Pancreas (tissue), 10 donors: ENCODE measurements around the gene ELOVL6. TPM values are rescaled to one million over a fixed set of nuclear protein-coding genes. Genes with fewer than 3 reads are reported as not detected.
A peak's percentile ranks its signal among the peaks of the same experiment; 100 is the strongest.

Experiments
- ATAC-seq, 4 donors: fragments of 200-7000 bp; cut with Tn5 transposase; one replicate each; pipeline versions ENCODE4 v1.8.0 to v1.9.1; 2020; ENCODE audit warnings: mild to moderate bottlenecking in 4 of 4, moderate library complexity in 4 of 4
- DNase-seq, 6 donors: peaks; one replicate each; pipeline ENCODE4 v3.0.0-alpha.2; 2020
- FAIRE-seq: peaks from 2 replicates; lab custom pipeline; 2012; peaks lifted over from hg19 to GRCh38; lab: Jason Lieb, UNC
- H3K27ac ChIP-seq, 4 donors: fragments of 200-600 bp; sonication (generic); 1 replicate in 3 of 4; 2 replicates in 1 of 4; pipeline versions ENCODE4 v1.5.0 to v1.8.0; 2020
- H3K27me3 ChIP-seq, 4 donors: fragments of 200-600 bp; one replicate each; pipeline ENCODE4 v1.8.0; 2021
- H3K36me3 ChIP-seq, 3 donors: fragments of 200-600 bp; sonication (generic) in 1 of 3; one replicate each; pipeline versions ENCODE4 v1.5.0 to v1.8.0; 2020 to 2021
- H3K4me1 ChIP-seq, 3 donors: fragments of 200-600 bp; one replicate each; pipeline ENCODE4 v1.8.0; 2021
- H3K4me3 ChIP-seq, 4 donors: fragments of 200-600 bp; sonication (generic) in 2 of 4; one replicate each; pipeline versions ENCODE4 v1.5.0 to v1.8.0; 2020 to 2021
- H3K9me3 ChIP-seq, 4 donors: fragments of 200-600 bp; one replicate each; pipeline ENCODE4 v1.8.0; 2021
- WGBS, 2 donors: extraction: QIAGEN DNeasy Blood & Tissue Kit; methylation state at CpG; one replicate each; pipeline ENCODE4 v1.1.7; 2013; 5-methylcytosine and 5-hydroxymethylcytosine counted together
- intact Hi-C, 3 donors: fragments of 100-400 bp; cut with DNase I; formaldehyde crosslinking; loops; one replicate each; pipeline versions ENCODE4 v1.11.1 to v1.14.2; 2022
- polyA plus RNA-seq, 2 donors: library from polyadenylated mRNA; stranded (reverse); fragments of 200-250 nt; gene quantifications; one replicate each; pipeline ENCODE4 v1.2.3, GENCODE V29; 2013
- total RNA-seq, 6 donors: library from RNA; stranded (reverse); fragmentation: NEBNext Ultra II Directional in 4 of 6; extraction: Animal tissue kit (Norgen Biotek cat#: 25700) in 4 of 6; gene quantifications; one replicate each; pipeline versions ENCODE4 v1.2.1 to v1.2.4, GENCODE V29; 2021 to 2023
- TF ChIP-seq, protein P1 (sequence below), 4 donors: fragments of 200-600 bp; sonication (generic) in 3 of 4; IDR thresholded peaks; one replicate each; pipeline versions ENCODE4 v1.5.0 to v1.8.0; 2021; ENCODE audit warnings: antibody characterized with exemption in 4 of 4
- donor health status: healthy with polysubstance abuse.
- donor health status: DM: no; HTN: no; CAD: no; lungs with moderate emphysema.
- donor health status: DM: no; HTN: no; CAD: no.
- donor health status: control.
- donor health status: control.
- donor health status: Bipolar disorder and iron deficiency.
- donor health status: DM: yes; HTN: yes; CAD: no.
- donor health status: DM: no; HTN: no; CAD: no.
- donor health status: DM: no; HTN: no; CAD: no.
- donor health status: DM: yes; HTN: yes; CAD: no.

Gene ELOVL6
- total and polyA plus RNA-seq, 8 donors: 0.69 to 3.5 (median 1.8) TPM

GRCh38 chr4:110059556-110060191 is 138.7 kb downstream of the ELOVL6 start:
- Histone ChIP-seq H3K36me3 (no peaks in the 10 kb centered on the region), H3K27me3 (no peaks in the 10 kb centered on the region), H3K4me1 (no peaks in the 10 kb centered on the region), H3K4me3 (no peak overlapping the region), H3K9me3 (no peaks in the 10 kb centered on the region), H3K27ac (no peak overlapping the region)
- FAIRE-seq (no peak), ATAC-seq (peak in 3 of 4 donors; percentile 42 to 65 (median 44)), DNase-seq (peak in 1 of 6 donors; percentile 9)
- TF ChIP-seq, protein P1, sequence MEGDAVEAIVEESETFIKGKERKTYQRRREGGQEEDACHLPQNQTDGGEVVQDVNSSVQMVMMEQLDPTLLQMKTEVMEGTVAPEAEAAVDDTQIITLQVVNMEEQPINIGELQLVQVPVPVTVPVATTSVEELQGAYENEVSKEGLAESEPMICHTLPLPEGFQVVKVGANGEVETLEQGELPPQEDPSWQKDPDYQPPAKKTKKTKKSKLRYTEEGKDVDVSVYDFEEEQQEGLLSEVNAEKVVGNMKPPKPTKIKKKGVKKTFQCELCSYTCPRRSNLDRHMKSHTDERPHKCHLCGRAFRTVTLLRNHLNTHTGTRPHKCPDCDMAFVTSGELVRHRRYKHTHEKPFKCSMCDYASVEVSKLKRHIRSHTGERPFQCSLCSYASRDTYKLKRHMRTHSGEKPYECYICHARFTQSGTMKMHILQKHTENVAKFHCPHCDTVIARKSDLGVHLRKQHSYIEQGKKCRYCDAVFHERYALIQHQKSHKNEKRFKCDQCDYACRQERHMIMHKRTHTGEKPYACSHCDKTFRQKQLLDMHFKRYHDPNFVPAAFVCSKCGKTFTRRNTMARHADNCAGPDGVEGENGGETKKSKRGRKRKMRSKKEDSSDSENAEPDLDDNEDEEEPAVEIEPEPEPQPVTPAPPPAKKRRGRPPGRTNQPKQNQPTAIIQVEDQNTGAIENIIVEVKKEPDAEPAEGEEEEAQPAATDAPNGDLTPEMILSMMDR (IDR thresholded peaks at IDR 0.05): no peak
- 69 to 93% methylated on average over 3 of the region's 3 CpGs for WGBS, 2 donors
- intact Hi-C loops: loop anchor here in 1 of 3 donors (10.0 kb wide), 1 partner anchor 145 kb away; no protein-coding TSS in a partner anchor

GRCh38 chr4:110058677-110059076 is 139.7 kb downstream of the ELOVL6 start:
- FAIRE-seq (no peak), DNase-seq (no peak), ATAC-seq (peak in 2 of 4 donors; percentile 37 to 43)
- 73 to 96% methylated on average over 1 of the region's 1 CpG for WGBS, 2 donors
- Histone ChIP-seq H3K4me3 (no peak overlapping the region), H3K4me1 (no peaks in the 10 kb centered on the region), H3K9me3 (no peaks in the 10 kb centered on the region), H3K27me3 (no peaks in the 10 kb centered on the region), H3K36me3 (no peaks in the 10 kb centered on the region), H3K27ac (no peak overlapping the region)
- TF ChIP-seq, protein P1 (IDR thresholded peaks at IDR 0.05): no peak
- intact Hi-C loops: loop anchor here in 1 of 3 donors (10.0 kb wide), 1 partner anchor 146 kb away; no protein-coding TSS in a partner anchor

DNA sequence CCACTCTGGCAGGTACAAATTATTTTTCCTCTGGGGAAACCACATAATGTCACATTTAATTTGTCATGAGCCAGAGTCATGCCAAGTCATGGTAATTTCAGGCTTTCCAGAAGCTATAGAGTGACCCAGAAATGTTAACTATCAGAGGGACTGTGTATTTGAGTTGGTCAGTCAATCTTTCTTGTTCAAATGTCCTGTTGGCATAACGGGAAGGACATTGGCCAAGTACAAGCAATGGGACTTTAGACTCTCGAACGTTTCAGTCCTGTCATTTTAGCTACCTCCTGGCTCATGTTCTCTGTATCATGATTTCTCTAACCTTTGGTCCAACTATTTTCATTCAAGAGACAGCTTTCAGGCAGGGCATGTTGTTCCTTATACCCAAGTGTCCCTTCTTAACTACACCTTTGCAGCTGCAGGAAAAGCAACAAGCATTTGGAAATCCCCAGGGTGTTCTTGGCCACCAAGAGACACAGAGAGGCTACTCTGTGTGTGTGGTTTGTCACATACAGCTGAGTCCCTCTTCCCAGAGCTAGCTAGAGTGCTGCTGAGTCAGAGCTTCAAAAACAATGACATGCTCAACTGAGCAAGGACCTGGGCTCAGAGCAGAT is 143.2 kb downstream of the ELOVL6 start:
- Histone ChIP-seq H3K4me3 (no peak overlapping the region), H3K27ac (no peak overlapping the region), H3K36me3 (no peaks in the 10 kb centered on the region), H3K27me3 (no peaks in the 10 kb centered on the region), H3K9me3 (no peaks in the 10 kb centered on the region), H3K4me1 (no peaks in the 10 kb centered on the region)
- FAIRE-seq (no peak), DNase-seq (no peak), ATAC-seq (peak in 3 of 4 donors; percentile 44 to 64 (median 62))
- TF ChIP-seq, protein P1 (IDR thresholded peaks at IDR 0.05): no peak
- intact Hi-C loops: loop anchor here in 1 of 3 donors (10.0 kb wide), 1 partner anchor 150 kb away; no protein-coding TSS in a partner anchor
- WGBS, 2 donors: 35 to 39% methylated on average over 3 of the region's 3 CpGs

- FAIRE-seq: peak; percentile 61
- Histone ChIP-seq H3K4me1 (no peaks in the 10 kb centered on the region), H3K4me3 (no peak overlapping the region), H3K27me3 (no peaks in the 10 kb centered on the region), H3K9me3 (no peaks in the 10 kb centered on the region), H3K36me3 (no peaks in the 10 kb centered on the region), H3K27ac (no peak overlapping the region)
- DNase-seq: peak in 1 of 6 donors; percentile 40
- TF ChIP-seq, protein P1 (IDR thresholded peaks at IDR 0.05): peak in 3 of 4 donors; percentile 33 to 65 (median 55)
- 38 to 50% methylated on average over 9 of the region's 9 CpGs for WGBS, 2 donors
- intact Hi-C loops: loop anchor here in 2 of 3 donors (5.0 to 10.0 kb wide), 2 partner anchors 155 to 162 kb away; no protein-coding TSS in a partner anchor
- peak in 3 of 4 donors; percentile 67 to 78 (median 71) for ATAC-seq
Observed at GRCh38 chr4:110049951-110050925, 148.2 kb downstream of the ELOVL6 start.
